HEK293 (cell line): Measurements from ENCODE around the gene VPS35L.

ENCODE experiments used
- CTCF ChIP-seq: fragments of 450-650 bp; formaldehyde crosslinking; IDR thresholded peaks from 2 replicates; pipeline ENCODE4 v1.5.1; 2016; ENCODE audit warnings: missing biosample characterization, missing genetic modification characterization
- GLI2 ChIP-seq: fragments of 450-650 bp; formaldehyde crosslinking; IDR thresholded peaks from 2 replicates; pipeline ENCODE4; 2017; ENCODE audit warnings: missing biosample characterization, missing genetic modification characterization, low read depth, borderline replicate concordance
- KLF8 ChIP-seq: fragments of 450-650 bp; formaldehyde crosslinking; IDR thresholded peaks from 2 replicates; pipeline ENCODE4 v1.5.1; 2016; ENCODE audit warnings: missing biosample characterization, missing genetic modification characterization
- ZBTB1 ChIP-seq: fragments of 450-650 bp; formaldehyde crosslinking; IDR thresholded peaks from 2 replicates; pipeline ENCODE4 v1.5.1; 2016; ENCODE audit warnings: missing biosample characterization, missing genetic modification characterization
- ZBTB7A ChIP-seq: fragments of 450-650 bp; formaldehyde crosslinking; IDR thresholded peaks from 2 replicates; pipeline ENCODE4 v1.5.1; 2016; ENCODE audit warnings: low read depth, missing biosample characterization, missing genetic modification characterization
- ZNF2 ChIP-seq: fragments of 450-650 bp; formaldehyde crosslinking; IDR thresholded peaks from 2 replicates; pipeline ENCODE4 v1.5.1; 2016; ENCODE audit warnings: missing biosample characterization, missing genetic modification characterization
- ZNF274 ChIP-seq, 2 experiments: fragments of 200-500 bp in 1 of 2; fragments of 450-650 bp in 1 of 2; sonication (Bioruptor generic) in 1 of 2; formaldehyde crosslinking in 1 of 2; IDR thresholded peaks; 2 replicates each; pipeline versions ENCODE4 v1.5.1 to v1.6.1; 2014 to 2016; ENCODE audit warnings: borderline replicate concordance in 1 of 2, inconsistent platforms in 1 of 2, low read length in 1 of 2, missing biosample characterization in 1 of 2, missing genetic modification characterization in 1 of 2
- ZNF302 ChIP-seq: fragments of 450-650 bp; formaldehyde crosslinking; IDR thresholded peaks from 2 replicates; pipeline ENCODE4 v1.5.1; 2016; ENCODE audit warnings: missing biosample characterization, missing genetic modification characterization, low read depth
- ZNF324 ChIP-seq: fragments of 450-650 bp; formaldehyde crosslinking; IDR thresholded peaks from 2 replicates; pipeline ENCODE4 v1.5.1; 2016; ENCODE audit warnings: missing biosample characterization, missing genetic modification characterization
- ZNF354C ChIP-seq: fragments of 450-650 bp; formaldehyde crosslinking; IDR thresholded peaks from 2 replicates; pipeline ENCODE4 v1.5.1; 2016; ENCODE audit warnings: missing biosample characterization, missing genetic modification characterization, low read depth, borderline replicate concordance
- ZNF501 ChIP-seq: fragments of 450-650 bp; formaldehyde crosslinking; IDR thresholded peaks from 2 replicates; pipeline ENCODE4 v1.5.1; 2016; ENCODE audit warnings: missing biosample characterization, missing genetic modification characterization
- TF ChIP-seq, protein P1 (sequence below): fragments of 450-650 bp; formaldehyde crosslinking; IDR thresholded peaks from 2 replicates; pipeline ENCODE4 v1.5.1; 2017; ENCODE audit warnings: missing biosample characterization, mild to moderate bottlenecking, missing genetic modification characterization, moderate library complexity
- TF ChIP-seq, protein P2 (sequence below): fragments of 450-650 bp; formaldehyde crosslinking; IDR thresholded peaks from 2 replicates; pipeline ENCODE4 v1.5.1; 2016; ENCODE audit warnings: missing biosample characterization, missing genetic modification characterization
- TF ChIP-seq, protein P3 (sequence below): fragments of 450-650 bp; formaldehyde crosslinking; IDR thresholded peaks from 2 replicates; pipeline ENCODE4 v1.5.1; 2016; ENCODE audit warnings: missing biosample characterization, missing genetic modification characterization

DNA sequence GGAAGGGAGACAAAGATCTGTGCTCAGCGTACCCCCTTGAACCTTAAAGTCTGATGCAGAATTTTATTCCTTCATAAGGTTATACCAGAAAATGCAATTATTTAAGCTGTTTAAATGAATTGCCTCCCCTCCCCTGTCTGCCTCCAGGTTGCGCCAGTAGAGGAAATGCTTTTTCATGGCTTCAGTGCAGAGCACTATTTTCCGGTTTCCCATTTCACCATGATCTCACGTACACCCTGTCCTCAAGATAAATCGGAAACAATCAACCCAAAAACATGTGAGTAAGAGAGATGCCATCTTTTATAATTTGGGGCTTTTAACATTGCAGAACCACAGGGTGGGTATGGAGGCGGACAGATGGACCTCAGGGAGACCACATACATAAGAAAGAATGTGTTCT lies 178.0 kb downstream of the VPS35L start:
- TF ChIP-seq ZBTB7A (tag by site-specific recombination) = no peak
- TF ChIP-seq, protein P1, sequence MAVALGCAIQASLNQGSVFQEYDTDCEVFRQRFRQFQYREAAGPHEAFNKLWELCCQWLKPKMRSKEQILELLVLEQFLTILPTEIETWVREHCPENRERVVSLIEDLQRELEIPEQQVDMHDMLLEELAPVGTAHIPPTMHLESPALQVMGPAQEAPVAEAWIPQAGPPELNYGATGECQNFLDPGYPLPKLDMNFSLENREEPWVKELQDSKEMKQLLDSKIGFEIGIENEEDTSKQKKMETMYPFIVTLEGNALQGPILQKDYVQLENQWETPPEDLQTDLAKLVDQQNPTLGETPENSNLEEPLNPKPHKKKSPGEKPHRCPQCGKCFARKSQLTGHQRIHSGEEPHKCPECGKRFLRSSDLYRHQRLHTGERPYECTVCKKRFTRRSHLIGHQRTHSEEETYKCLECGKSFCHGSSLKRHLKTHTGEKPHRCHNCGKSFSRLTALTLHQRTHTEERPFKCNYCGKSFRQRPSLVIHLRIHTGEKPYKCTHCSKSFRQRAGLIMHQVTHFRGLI (tag by site-specific recombination) = no peak
- no peak for TF ChIP-seq ZBTB1 (tag by site-specific recombination)
- TF ChIP-seq CTCF (tag by site-specific recombination) = no peak
- no peak for TF ChIP-seq ZNF302 (tag by site-specific recombination)
- no peak for TF ChIP-seq GLI2 (tag by site-specific recombination)
- no peak for TF ChIP-seq ZNF501 (tag by site-specific recombination)
- TF ChIP-seq, protein P2, sequence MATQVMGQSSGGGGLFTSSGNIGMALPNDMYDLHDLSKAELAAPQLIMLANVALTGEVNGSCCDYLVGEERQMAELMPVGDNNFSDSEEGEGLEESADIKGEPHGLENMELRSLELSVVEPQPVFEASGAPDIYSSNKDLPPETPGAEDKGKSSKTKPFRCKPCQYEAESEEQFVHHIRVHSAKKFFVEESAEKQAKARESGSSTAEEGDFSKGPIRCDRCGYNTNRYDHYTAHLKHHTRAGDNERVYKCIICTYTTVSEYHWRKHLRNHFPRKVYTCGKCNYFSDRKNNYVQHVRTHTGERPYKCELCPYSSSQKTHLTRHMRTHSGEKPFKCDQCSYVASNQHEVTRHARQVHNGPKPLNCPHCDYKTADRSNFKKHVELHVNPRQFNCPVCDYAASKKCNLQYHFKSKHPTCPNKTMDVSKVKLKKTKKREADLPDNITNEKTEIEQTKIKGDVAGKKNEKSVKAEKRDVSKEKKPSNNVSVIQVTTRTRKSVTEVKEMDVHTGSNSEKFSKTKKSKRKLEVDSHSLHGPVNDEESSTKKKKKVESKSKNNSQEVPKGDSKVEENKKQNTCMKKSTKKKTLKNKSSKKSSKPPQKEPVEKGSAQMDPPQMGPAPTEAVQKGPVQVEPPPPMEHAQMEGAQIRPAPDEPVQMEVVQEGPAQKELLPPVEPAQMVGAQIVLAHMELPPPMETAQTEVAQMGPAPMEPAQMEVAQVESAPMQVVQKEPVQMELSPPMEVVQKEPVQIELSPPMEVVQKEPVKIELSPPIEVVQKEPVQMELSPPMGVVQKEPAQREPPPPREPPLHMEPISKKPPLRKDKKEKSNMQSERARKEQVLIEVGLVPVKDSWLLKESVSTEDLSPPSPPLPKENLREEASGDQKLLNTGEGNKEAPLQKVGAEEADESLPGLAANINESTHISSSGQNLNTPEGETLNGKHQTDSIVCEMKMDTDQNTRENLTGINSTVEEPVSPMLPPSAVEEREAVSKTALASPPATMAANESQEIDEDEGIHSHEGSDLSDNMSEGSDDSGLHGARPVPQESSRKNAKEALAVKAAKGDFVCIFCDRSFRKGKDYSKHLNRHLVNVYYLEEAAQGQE (tag by site-specific recombination) = no peak
- TF ChIP-seq KLF8 = no peak
- no peak for TF ChIP-seq ZNF274 (IDR thresholded peaks at IDR 0.05; ENCODE audit: low read length)
- TF ChIP-seq ZNF274 (tag by site-specific recombination; IDR thresholded peaks at IDR 0.05; ENCODE audit: borderline replicate concordance) = no peak
- no peak for TF ChIP-seq ZNF324
- TF ChIP-seq, protein P3, sequence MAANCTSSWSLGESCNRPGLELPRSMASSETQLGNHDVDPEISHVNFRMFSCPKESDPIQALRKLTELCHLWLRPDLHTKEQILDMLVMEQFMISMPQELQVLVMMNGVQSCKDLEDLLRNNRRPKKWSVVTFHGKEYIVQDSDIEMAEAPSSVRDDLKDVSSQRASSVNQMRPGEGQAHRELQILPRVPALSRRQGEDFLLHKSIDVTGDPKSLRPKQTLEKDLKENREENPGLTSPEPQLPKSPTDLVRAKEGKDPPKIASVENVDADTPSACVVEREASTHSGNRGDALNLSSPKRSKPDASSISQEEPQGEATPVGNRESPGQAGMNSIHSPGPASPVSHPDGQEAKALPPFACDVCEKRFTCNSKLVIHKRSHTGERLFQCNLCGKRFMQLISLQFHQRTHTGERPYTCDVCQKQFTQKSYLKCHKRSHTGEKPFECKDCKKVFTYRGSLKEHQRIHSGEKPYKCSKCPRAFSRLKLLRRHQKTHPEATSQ = no peak
- no peak for TF ChIP-seq ZNF354C (tag by site-specific recombination)
- TF ChIP-seq ZNF2 = no peak
